Ovary (tissue), 3 donors: ENCODE measurements around the gene FANCC.

Experiments
- CTCF ChIP-seq, 3 donors: fragments of 450-650 bp in 2 of 3; fragments of 200-600 bp in 1 of 3; IDR thresholded peaks; one replicate each; pipeline versions ENCODE4 v1.5.1 to v1.8.0; 2016 to 2022; ENCODE audit warnings: antibody characterized with exemption in 3 of 3, mild to moderate bottlenecking in 1 of 3
- POLR2A ChIP-seq: fragments of 450-650 bp; IDR thresholded peaks from one replicate; pipeline ENCODE4 v1.6.1; 2017; ENCODE audit warnings: antibody characterized with exemption, mild to moderate bottlenecking, moderate library complexity
- donor health status: DM: no; HTN: no; CAD: no.

- no peak for TF ChIP-seq CTCF (IDR thresholded peaks at IDR 0.05)
- no peak for TF ChIP-seq POLR2A
Measured at GRCh38 chr9:95229230-95229915, 88.1 kb downstream of the FANCC start.
